Fibroblast of peridontal ligament (primary cell): Measurements from ENCODE around the gene GPC6.
A peak's percentile ranks its signal among the peaks of the same experiment; 100 is the strongest.
"Not testable (repeated sequence)": the region's sequence is repeated elsewhere in the genome, so short reads cannot be mapped to it uniquely, and the experiment has no call there.

Source experiments
- DNase-seq: peaks from one replicate; pipeline ENCODE4 v3.0.0-alpha.2; 2010; ENCODE audit errors: extremely low read depth

Gene GPC6

GRCh38 chr13:94343687-94344086 lies 1117.1 kb downstream of the GPC6 start:
- not testable (repeated sequence) for DNase-seq

DNA sequence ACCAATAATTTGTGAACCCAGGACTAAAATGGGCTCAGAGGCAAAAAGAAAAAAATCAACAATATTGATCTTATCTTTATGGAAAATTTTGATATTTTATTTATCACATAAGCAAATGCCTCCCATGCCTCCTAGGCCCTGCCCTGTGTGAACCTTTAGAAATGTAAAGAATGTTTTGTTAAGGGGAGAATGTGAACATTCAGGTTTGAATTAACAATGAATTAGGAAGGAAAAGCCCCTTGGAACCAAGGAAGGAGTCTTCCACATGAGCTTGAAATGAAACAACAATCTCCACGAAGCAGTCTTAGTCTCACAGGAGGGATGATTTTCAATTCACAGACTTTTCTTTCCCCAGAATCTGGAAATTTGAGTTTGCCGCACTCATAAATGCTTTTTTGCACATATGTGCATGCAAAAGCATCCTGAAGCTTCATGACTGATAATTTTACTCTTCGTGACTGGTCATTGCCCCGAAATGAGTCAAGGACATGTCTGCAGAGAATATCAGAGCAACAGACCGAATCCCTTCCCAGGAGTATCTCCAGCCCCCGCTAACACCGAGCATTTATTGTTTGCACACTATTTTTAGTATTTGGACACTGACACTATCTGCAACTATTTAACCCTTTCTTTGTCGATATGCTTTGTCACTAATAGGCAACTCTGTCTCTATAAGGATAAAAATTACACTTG lies 1117.7 kb downstream of the GPC6 start:
- peak; percentile 51 for DNase-seq

GRCh38 chr13:94345374-94346195 lies 1119.0 kb downstream of the GPC6 start:
- DNase-seq, result peak; percentile 80

- DNase-seq, result no peak
Observed at GRCh38 chr13:94346261-94347019, 1119.8 kb downstream of the GPC6 start.

GRCh38 chr13:94351292-94351990 lies 1124.8 kb downstream of the GPC6 start:
- DNase-seq, result peak; percentile 92

- peak; percentile 66 for DNase-seq
Observed at GRCh38 chr13:94352057-94352456, 1125.5 kb downstream of the GPC6 start.

- no peak for DNase-seq
Observed at GRCh38 chr13:94353167-94353710, 1126.6 kb downstream of the GPC6 start.

DNA sequence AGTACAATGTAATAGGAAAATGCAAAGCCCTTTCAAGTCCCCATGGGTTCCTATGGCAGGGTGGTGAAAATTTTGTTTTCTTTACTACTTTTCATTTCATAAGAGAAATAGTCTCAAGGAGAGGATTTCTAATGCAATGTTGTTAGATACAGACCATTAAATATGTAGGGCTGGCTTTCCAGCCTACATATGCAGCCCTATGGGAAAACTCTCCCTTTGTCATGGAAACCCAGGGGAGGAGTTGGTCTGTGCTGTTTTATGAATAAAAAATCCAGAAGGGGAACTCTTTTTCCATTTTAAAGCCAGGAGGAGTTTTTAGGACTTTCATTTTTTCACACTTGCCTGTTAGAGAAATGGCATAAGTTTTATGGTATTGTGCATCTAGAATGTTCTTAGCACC lies 1133.3 kb downstream of the GPC6 start:
- no peak for DNase-seq

GRCh38 chr13:94362411-94362909 lies 1135.9 kb downstream of the GPC6 start:
- peak; percentile 97 for DNase-seq

DNA sequence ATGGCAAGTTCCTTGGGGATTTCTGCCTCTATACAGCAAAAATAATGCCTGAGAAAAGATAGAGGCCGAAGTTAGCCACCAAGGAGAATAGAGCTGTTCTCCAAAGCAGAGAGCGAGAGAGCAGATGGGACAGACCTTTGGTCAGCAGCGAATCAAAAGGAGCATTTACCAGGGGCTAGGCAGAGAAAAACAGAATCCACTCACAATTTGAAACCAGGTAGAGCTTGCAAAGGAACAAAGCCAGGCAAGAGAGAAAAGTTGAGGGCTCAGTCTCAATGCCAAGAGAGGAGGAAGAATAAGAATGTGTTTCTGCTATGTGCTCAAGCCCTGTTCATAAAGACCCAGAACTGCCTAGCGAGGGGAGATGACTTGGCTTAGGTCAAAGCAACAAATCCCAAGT lies 1140.1 kb downstream of the GPC6 start:
- no peak for DNase-seq

- DNase-seq, result peak; percentile 51
Observed at GRCh38 chr13:94369972-94370436, 1143.4 kb downstream of the GPC6 start.

GRCh38 chr13:94371855-94372254 lies 1145.2 kb downstream of the GPC6 start:
- no peak for DNase-seq

GRCh38 chr13:94382517-94382916 lies 1155.9 kb downstream of the GPC6 start:
- DNase-seq, result no peak

DNA sequence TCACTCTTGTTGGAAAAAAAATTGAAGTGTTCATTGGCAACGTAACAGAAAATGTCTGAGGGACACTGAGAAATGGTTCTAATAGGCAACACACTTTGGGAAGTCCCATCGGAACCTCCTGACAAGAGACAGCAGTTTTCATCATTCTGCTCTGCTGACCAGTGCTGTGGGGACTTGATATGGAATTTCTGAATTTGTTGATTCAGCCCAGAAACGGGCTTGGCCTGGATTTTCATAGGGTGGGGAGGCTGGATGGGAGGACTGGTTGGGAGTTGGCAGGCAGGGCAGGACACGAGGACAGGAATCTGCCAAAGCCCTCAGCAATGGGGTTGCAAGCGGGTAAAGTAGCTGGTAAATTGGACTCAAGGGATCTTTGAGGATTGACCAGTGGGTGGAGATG lies 1156.4 kb downstream of the GPC6 start:
- no peak for DNase-seq

- no peak for DNase-seq
Observed at GRCh38 chr13:94384231-94384905, 1157.8 kb downstream of the GPC6 start.

DNA sequence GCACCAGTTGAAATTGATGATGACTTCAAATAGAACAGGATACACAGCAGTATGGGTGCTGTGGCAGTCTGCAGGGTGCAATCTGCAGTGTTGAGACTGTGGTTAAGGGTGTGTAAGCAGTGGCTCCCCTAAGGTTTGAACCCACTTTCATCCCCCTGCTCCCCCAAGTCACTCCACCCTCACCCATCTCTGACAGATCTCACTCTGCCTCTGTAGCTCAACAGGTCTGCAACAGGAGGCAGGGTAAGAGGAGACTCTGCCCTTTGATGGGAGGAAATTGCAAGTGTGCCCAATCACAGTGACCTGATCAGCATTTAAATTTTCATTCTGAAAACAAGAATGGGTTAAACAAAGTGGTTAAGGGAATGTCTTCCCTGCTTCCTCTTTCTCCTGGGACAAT lies 1160.4 kb downstream of the GPC6 start:
- no peak for DNase-seq

DNA sequence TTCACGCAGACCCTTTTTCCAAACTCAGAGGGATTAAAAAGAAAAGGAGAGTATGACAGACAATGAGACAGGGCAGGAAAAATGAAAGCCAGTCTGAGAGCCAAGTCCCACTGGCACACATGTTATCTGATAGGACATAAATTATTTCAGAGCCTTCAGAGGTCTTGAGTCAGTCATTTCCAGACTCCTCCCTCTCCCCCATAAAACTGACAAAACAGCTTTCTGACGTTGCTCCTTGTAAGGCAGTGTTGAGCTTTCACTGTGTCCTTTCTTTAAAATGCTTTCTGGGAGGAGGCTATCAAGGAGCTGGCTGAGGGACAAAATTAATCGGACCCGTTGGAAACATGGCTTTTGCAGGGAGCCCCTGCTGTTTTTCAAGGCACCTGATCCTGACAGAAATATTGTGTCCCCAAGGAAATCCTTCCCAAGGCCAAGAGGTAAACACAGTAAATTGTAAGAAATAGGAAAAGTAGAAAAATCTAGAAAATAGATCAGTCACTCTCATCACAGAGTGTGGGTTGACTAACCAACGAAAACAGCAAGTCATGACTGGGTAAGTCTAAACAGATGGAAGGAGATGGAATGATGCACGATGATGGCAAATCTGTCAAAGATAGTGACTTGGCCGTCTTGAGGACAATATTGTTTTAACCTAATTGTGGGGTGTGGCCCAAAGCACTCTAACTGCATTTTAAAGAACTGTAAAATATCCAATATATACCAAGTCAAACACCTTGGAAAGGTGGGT lies 1163.2 kb downstream of the GPC6 start:
- no peak for DNase-seq

- peak; percentile 79 for DNase-seq
Observed at GRCh38 chr13:94390881-94391280, 1164.3 kb downstream of the GPC6 start.

GRCh38 chr13:94394723-94395122 lies 1168.1 kb downstream of the GPC6 start:
- DNase-seq, result no peak

GRCh38 chr13:94395860-94396259 lies 1169.3 kb downstream of the GPC6 start:
- DNase-seq, result no peak
